HepG2 (cell line): Measurements from ENCODE around the gene MYADML2. TPM values are rescaled to one million over a fixed set of nuclear protein-coding genes. Genes with fewer than 3 reads are reported as not detected.

Experiments used
- BRD4 ChIP-seq: sonication (generic); formaldehyde crosslinking; IDR thresholded peaks from 2 replicates; pipeline ENCODE4 v1.4.0; 2020; ENCODE audit warnings: missing genetic modification reagents
- ELF4 ChIP-seq: sonication (generic); formaldehyde crosslinking; IDR thresholded peaks from 2 replicates; pipeline ENCODE4 v1.5.0; 2020; ENCODE audit warnings: missing genetic modification reagents, mild to moderate bottlenecking, moderate library complexity, borderline replicate concordance
- FLYWCH1 ChIP-seq: sonication (generic); formaldehyde crosslinking; IDR thresholded peaks from 2 replicates; pipeline ENCODE4 v1.8.1; 2023; ENCODE audit warnings: mild to moderate bottlenecking, missing genetic modification reagents
- GTF3A ChIP-seq: sonication (generic); formaldehyde crosslinking; conservative IDR thresholded peaks from 2 replicates; pipeline ENCODE4 v1.4.0; 2020; ENCODE audit warnings: mild to moderate bottlenecking, missing genetic modification reagents
- HCFC1 ChIP-seq: fragments of 150-350 bp; IDR thresholded peaks from 2 replicates; pipeline ENCODE4 v1.6.1; 2014; ENCODE audit warnings: low read depth, low read length
- IRX3 ChIP-seq: sonication (generic); formaldehyde crosslinking; IDR thresholded peaks from 2 replicates; pipeline ENCODE4 v1.8.1; 2023; ENCODE audit warnings: mild to moderate bottlenecking, low read depth, missing genetic modification reagents, borderline replicate concordance
- MBNL3 ChIP-seq: fragments of 250-450 bp; sonication (Bioruptor Pico); conservative IDR thresholded peaks from 2 replicates; pipeline ENCODE4 v1.8.0; 2022; ENCODE audit warnings: mild to moderate bottlenecking, inconsistent platforms
- MED8 ChIP-seq: sonication (generic); formaldehyde crosslinking; IDR thresholded peaks from 2 replicates; pipeline ENCODE4 v1.8.1; 2023; ENCODE audit warnings: mild to moderate bottlenecking, missing genetic modification reagents; ENCODE audit not compliant: insufficient replicate concordance
- NFKB2 ChIP-seq: sonication (generic); formaldehyde crosslinking; IDR thresholded peaks from 2 replicates; pipeline ENCODE4 v1.4.0; 2020; ENCODE audit warnings: missing genetic modification reagents, borderline replicate concordance
- PHB2 ChIP-seq: fragments of 450-650 bp; IDR thresholded peaks from 2 replicates; pipeline ENCODE4 v1.6.1; 2018; ENCODE audit not compliant: partially characterized antibody
- REL ChIP-seq: sonication (generic); formaldehyde crosslinking; conservative IDR thresholded peaks from 2 replicates; pipeline ENCODE4 v1.8.0; 2022; ENCODE audit warnings: mild to moderate bottlenecking, missing genetic modification reagents, moderate library complexity
- SKI ChIP-seq: fragments of 450-650 bp; IDR thresholded peaks from one replicate; pipeline ENCODE4 v1.6.1; 2018; ENCODE audit warnings: mild to moderate bottlenecking; ENCODE audit not compliant: partially characterized antibody
- SMC3 ChIP-seq: IDR thresholded peaks from 2 replicates; pipeline ENCODE4 v1.6.1; 2011; ENCODE audit warnings: low read length, improper control_type of control experiment
- ZFP36 ChIP-seq: fragments of 150-350 bp; IDR thresholded peaks from 2 replicates; pipeline ENCODE4 v1.6.1; 2018; ENCODE audit warnings: borderline replicate concordance, low read length, low read depth; ENCODE audit not compliant: partially characterized antibody
- ZNF235 ChIP-seq: sonication (generic); formaldehyde crosslinking; IDR thresholded peaks from 2 replicates; pipeline ENCODE4 v1.8.1; 2023; ENCODE audit warnings: mild to moderate bottlenecking, missing genetic modification reagents, borderline replicate concordance
- ZNF24 ChIP-seq: fragments of 450-650 bp; IDR thresholded peaks from 2 replicates; pipeline ENCODE4 v1.6.1; 2017; ENCODE audit warnings: antibody characterized with exemption, mild to moderate bottlenecking
- ZNF343 ChIP-seq: sonication (generic); formaldehyde crosslinking; IDR thresholded peaks from 2 replicates; pipeline ENCODE4 v1.4.0; 2020; ENCODE audit warnings: mild to moderate bottlenecking, missing genetic modification reagents
- ZNF451 ChIP-seq: sonication (generic); formaldehyde crosslinking; IDR thresholded peaks from 2 replicates; pipeline ENCODE4 v1.5.0; 2020; ENCODE audit warnings: mild to moderate bottlenecking, missing genetic modification reagents
- ZNF619 ChIP-seq: sonication (generic); formaldehyde crosslinking; IDR thresholded peaks from 2 replicates; pipeline ENCODE4 v1.4.0; 2020; ENCODE audit warnings: mild to moderate bottlenecking, missing genetic modification reagents
- ZNF839 ChIP-seq: sonication (generic); formaldehyde crosslinking; IDR thresholded peaks from 2 replicates; pipeline ENCODE4 v1.4.0; 2020; ENCODE audit warnings: missing genetic modification reagents, mild to moderate bottlenecking, borderline replicate concordance
- polyA plus RNA-seq, 8 experiments: library from polyadenylated mRNA; depleted of rRNA in 3 of 8; stranded (reverse) in 7 of 8; unstranded in 1 of 8; fragments of >200 nt; fragmentation: Illumina TruSeq in 4 of 8; extraction: Trizol in 4 of 8; gene quantifications; 2 replicates each; pipeline versions ENCODE4 v1.2.1 to v1.2.3, GENCODE V29; 2011 to 2016; ENCODE audit warnings: low read depth in 4 of 8, missing spikeins in 1 of 8, mixed read lengths in 1 of 8; ENCODE audit not compliant: insufficient read depth in 1 of 8
- total RNA-seq, 5 experiments: library from RNA; depleted of rRNA; stranded (reverse); fragments of >200 nt; fragmentation: Illumina TruSeq; extraction: Trizol; gene quantifications; 2 replicates each; pipeline ENCODE4 v1.2.3, GENCODE V29; 2016; ENCODE audit warnings: low read depth in 1 of 5
- TF ChIP-seq, protein P1 (sequence below): sonication (generic); formaldehyde crosslinking; IDR thresholded peaks from 2 replicates; pipeline ENCODE4 v1.5.0; 2020; ENCODE audit warnings: missing genetic modification reagents
- TF ChIP-seq, protein P2 (sequence below): sonication (generic); formaldehyde crosslinking; IDR thresholded peaks from 2 replicates; pipeline ENCODE4 v1.4.0; 2020; ENCODE audit warnings: missing genetic modification reagents
- TF ChIP-seq, protein P3 (sequence below): IDR thresholded peaks from 2 replicates; pipeline ENCODE4 v1.6.1; 2016; ENCODE audit warnings: mild to moderate bottlenecking
- TF ChIP-seq, protein P4 (sequence below): sonication (generic); formaldehyde crosslinking; IDR thresholded peaks from 2 replicates; pipeline ENCODE4 v1.4.0; 2020; ENCODE audit warnings: missing genetic modification reagents
- TF ChIP-seq, protein P5 (sequence below): IDR thresholded peaks from 2 replicates; pipeline ENCODE4 v1.6.1; 2016; ENCODE audit warnings: mild to moderate bottlenecking, missing biosample characterization, missing genetic modification reagents

MYADML2 gene
- total and polyA plus RNA-seq, 2 of the 13 experiments (the other 11 are each of a cell fraction or from before 2014, with no cell fraction given), result not detected

DNA sequence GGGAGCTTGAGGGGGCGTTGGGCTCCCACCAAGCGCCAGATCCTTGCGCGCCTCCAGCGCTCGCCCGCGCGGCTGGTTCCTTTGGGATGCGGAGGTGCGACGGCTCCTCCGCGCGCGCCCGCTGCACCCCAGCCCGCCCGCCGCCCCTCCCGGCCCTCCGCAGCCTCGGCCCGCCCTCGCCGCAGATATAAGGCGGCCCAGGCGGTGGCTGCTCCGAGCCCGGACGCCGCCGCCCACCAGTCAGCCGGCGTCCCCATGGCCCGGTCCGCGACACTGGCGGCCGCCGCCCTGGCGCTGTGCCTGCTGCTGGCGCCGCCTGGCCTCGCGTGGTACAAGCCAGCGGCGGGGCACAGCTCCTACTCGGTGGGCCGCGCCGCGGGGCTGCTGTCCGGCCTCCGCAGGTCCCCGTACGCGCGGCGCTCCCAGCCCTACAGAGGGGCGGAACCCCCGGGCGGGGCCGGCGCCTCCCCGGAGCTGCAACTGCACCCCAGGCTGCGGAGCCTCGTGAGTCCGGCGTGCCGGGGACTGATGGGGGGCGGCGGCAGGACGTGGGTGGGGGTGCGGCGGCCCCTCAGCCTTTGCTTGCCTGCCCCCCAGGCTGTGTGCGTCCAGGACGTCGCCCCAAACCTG lies 44.9 kb downstream of the MYADML2 start, which contains the start of gene NPB (continued):
- TF ChIP-seq SKI (peak; percentile 26), GTF3A (CRISPR knock-in tag) (no peak), ZNF235 (CRISPR knock-in tag) (0 out of 2 replicates have a peak, but pooled peaks have one; percentile 10), ZNF839 (CRISPR knock-in tag) (no peak), BRD4 (CRISPR knock-in tag) (no peak), ZNF619 (CRISPR knock-in tag) (no peak; the same call in 1 of the 2 replicates), ZNF343 (no peak), SMC3 (no peak), NFKB2 (CRISPR knock-in tag) (no peak), MED8 (CRISPR knock-in tag) (no peak), IRX3 (peak; percentile 93; the same call in 1 of the 2 replicates), MBNL3 (CRISPR knock-in tag) (no peak), ELF4 (CRISPR knock-in tag) (no peak), ZNF24 (no peak), PHB2 (no peak), FLYWCH1 (CRISPR knock-in tag) (peak; percentile 80), HCFC1 (no peak), ZFP36 (no peak), ZNF451 (peak; percentile 68; the same call in 1 of the 2 replicates), REL (CRISPR knock-in tag) (no peak)
- TF ChIP-seq, protein P1, sequence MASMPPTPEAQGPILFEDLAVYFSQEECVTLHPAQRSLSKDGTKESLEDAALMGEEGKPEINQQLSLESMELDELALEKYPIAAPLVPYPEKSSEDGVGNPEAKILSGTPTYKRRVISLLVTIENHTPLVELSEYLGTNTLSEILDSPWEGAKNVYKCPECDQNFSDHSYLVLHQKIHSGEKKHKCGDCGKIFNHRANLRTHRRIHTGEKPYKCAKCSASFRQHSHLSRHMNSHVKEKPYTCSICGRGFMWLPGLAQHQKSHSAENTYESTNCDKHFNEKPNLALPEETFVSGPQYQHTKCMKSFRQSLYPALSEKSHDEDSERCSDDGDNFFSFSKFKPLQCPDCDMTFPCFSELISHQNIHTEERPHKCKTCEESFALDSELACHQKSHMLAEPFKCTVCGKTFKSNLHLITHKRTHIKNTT (CRISPR knock-in tag), result no peak
- TF ChIP-seq, protein P2, sequence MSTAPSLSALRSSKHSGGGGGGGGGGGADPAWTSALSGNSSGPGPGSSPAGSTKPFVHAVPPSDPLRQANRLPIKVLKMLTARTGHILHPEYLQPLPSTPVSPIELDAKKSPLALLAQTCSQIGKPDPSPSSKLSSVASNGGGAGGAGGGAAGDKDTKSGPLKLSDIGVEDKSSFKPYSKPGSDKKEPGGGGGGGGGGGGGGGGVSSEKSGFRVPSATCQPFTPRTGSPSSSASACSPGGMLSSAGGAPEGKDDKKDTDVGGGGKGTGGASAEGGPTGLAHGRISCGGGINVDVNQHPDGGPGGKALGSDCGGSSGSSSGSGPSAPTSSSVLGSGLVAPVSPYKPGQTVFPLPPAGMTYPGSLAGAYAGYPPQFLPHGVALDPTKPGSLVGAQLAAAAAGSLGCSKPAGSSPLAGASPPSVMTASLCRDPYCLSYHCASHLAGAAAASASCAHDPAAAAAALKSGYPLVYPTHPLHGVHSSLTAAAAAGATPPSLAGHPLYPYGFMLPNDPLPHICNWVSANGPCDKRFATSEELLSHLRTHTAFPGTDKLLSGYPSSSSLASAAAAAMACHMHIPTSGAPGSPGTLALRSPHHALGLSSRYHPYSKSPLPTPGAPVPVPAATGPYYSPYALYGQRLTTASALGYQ (CRISPR knock-in tag), result no peak
- TF ChIP-seq, protein P3, sequence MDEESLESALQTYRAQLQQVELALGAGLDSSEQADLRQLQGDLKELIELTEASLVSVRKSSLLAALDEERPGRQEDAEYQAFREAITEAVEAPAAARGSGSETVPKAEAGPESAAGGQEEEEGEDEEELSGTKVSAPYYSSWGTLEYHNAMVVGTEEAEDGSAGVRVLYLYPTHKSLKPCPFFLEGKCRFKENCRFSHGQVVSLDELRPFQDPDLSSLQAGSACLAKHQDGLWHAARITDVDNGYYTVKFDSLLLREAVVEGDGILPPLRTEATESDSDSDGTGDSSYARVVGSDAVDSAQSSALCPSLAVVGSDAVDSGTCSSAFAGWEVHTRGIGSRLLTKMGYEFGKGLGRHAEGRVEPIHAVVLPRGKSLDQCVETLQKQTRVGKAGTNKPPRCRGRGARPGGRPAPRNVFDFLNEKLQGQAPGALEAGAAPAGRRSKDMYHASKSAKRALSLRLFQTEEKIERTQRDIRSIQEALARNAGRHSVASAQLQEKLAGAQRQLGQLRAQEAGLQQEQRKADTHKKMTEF (CRISPR knock-in tag), result peak; percentile 27; the same call in 1 of the 2 replicates
- TF ChIP-seq, protein P4, sequence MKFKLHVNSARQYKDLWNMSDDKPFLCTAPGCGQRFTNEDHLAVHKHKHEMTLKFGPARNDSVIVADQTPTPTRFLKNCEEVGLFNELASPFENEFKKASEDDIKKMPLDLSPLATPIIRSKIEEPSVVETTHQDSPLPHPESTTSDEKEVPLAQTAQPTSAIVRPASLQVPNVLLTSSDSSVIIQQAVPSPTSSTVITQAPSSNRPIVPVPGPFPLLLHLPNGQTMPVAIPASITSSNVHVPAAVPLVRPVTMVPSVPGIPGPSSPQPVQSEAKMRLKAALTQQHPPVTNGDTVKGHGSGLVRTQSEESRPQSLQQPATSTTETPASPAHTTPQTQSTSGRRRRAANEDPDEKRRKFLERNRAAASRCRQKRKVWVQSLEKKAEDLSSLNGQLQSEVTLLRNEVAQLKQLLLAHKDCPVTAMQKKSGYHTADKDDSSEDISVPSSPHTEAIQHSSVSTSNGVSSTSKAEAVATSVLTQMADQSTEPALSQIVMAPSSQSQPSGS (CRISPR knock-in tag), result no peak
- TF ChIP-seq, protein P5, sequence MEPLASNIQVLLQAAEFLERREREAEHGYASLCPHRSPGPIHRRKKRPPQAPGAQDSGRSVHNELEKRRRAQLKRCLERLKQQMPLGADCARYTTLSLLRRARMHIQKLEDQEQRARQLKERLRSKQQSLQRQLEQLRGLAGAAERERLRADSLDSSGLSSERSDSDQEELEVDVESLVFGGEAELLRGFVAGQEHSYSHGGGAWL (CRISPR knock-in tag), result no peak
